SHP77 (cell line): ENCODE measurements around the gene COL6A2.
"Not testable (repeated sequence)": the region's sequence is repeated elsewhere in the genome, so short reads cannot be mapped to it uniquely, and the experiment has no call there.

Experiments used
- DNase-seq, 2 experiments: peaks; one replicate each; lab custom pipeline; 2025; lab: John Stamatoyannopoulos, UW

The COL6A2 gene

DNA sequence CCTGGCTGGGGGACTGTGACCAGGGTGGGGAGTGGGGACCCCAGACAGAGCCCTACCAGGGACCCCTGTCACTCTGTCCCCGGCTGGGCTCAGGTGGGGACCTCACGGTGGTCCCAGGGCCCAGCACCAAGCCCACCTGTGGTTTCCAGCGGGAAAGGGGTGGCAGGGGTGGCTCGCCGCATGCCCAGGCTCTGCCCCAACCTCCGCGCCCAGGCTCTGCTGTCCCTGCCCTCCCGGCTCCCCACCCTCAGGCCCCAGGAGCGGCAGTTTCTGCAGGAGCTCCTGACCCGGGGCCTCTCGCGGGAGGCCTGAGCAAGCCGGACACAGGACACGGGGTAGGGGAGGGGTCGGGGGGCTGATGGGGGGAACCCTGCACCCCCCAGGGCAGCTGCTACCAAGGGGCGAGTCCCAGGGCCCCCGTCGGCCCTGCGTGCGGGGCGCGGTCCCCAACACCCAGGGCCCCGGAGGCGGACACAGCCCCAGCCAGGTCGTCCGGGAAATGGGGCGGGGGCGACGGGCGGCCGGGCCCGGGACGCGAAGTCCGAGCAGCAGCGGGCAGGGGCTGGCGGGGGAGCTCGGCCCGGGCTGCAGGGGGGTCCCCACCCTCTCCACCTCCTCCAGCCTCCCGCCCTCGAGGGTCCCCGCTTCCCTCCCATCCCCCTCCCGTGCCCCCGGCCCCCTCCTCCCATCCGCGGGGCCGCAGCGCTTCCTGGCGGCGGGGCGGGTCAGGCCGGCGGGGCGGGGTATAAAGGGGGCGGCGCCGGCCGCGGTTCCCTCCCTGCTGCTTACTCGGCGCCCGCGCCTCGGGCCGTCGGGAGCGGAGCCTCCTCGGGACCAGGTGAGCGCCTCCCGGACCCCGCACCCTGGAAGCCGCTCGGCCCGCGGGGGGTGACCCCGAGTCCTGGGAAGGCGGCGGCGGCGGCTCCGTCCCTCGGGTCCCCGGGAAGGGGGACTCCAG lies at the start of gene COL6A2:
COL6A2 (plus strand) TSS at position 777 of the 958 bp plus-strand sequence.
- DNase-seq, result no peak

DNA sequence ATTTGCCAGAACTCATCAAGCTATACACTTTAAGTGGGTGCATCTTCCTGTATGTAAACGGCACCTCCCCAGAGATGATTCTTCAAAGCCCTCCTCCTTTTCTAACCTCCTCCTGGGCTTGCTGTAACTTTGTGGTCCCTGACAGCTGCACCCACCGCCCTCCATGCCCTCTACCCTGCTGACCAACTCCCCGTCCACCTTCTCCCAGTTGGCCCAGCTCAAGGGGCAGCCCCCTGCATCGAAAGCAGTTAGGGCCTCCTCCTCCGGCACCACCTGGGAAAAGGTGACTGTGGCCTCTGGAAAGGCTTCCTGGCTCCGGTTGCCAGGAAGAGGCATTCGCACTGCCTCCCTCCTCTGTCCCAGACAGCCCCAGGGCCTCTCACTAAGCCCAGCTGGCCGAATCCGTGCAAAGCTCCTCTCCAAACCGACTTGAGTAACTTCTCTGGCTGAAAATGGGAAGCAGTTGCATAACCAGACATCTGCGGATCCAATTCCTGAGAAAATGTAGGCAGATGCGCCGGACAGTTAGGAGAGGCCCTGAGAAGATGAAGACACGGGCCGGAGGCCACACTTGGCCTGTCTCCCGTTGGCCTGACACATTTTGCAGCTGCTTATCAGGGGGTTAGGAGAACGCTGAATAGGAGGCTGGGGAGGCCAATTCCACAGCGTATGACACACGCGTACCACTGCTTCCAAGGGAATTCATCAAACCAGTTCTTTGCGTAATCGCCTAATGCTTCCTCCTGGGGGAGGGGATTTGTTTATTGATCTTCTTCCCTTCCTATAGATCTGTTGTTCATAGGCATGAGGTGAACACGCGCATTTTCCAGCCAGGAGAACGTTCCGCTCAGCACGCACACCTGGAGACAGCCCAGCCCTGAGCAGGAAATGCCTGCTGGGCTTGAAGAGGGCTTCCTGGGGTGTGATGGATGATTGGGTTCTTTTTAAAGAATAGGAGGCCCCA lies 48.7 kb upstream of the COL6A2 start:
- DNase-seq, result no peak

DNA sequence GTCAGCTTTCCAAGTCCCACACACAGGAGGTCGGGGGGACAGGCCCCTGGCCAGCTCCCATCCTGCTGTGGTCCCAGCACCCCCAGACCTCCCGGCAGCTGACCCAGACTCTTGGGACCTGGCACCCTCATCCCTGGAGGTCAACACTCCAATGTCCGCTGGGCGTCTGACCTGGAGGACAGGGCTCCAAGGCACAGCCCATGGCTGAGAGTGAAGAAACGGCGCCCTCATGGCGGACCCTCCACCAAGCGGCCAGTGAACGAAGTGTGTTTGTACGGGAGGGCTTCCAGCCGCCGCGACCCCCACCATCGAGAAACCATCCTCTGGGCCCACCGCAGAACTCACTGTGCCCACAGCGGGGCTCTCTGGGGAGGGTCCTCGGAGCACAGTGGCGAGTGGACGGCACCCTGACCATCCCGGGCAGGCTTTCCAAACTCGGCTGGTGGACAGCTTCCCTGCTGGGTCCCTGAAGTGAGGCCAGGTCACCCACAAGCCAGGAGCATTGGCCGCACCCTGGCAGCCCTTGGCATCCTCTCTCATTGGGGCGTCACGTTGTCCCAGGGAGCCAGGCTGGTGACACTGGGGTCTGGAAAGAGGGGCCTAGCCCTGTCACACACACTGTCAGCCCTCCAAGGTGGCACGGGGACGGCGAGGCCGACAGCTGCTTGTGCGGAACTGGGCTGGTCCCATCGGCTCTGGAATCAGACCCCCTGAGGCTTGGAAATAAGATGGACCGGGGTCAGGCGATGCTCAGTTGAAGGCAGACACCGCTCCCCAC lies 47.8 kb upstream of the COL6A2 start:
- DNase-seq, result no peak

DNA sequence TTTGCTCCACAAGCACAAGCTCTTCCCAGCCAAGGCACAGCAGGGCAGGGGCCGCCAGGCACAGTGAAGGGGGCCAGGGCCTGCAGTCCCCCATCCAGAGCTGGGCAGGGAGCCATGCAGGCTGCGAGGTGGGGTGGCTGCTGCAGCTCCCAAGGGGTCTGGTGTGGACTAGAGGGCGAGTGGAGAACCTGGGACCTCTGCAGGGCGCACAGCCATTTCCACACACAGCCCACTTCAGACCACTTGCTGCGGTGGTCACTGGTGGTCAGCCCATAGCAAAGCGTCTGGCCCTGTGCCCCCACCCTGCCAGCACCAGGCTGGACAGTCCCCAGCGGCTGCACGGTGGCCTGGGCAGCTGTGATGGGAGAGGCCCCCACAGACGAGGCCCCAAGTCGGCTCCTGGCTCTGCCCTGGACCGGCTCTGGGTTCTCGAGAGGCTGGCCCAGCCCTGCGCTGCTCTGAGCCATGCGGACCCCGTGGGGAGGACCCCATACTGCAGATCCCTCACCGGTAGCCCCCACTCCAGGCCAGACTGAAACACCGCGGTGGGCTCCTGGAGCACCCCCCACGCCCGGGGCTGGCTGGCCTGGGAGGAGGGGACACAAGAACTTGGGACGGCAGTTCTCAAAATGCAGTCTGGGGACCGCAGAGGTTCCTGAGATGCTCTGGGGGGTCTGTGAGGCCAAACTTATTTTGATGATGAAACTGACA lies 47.1 kb upstream of the COL6A2 start:
- DNase-seq, result no peak

DNA sequence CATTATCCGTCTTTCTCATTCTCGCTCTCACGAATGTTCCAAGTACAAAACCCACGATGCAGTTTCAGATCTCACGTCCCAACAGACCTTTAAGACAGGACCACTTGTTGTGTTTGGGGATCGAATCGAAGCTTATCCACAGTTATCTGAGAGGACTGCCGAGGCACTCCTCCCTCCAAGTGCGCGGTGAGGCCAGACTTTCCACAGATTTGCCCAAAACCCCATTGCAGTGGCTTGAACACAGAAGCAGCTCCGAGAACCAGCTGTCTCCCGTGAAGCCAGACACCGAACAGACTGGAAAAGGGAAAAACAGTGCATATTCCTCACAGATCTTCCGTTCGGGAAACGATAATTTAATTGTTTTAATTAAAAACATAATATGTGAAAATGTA lies 46.5 kb upstream of the COL6A2 start:
- no peak for DNase-seq

DNA sequence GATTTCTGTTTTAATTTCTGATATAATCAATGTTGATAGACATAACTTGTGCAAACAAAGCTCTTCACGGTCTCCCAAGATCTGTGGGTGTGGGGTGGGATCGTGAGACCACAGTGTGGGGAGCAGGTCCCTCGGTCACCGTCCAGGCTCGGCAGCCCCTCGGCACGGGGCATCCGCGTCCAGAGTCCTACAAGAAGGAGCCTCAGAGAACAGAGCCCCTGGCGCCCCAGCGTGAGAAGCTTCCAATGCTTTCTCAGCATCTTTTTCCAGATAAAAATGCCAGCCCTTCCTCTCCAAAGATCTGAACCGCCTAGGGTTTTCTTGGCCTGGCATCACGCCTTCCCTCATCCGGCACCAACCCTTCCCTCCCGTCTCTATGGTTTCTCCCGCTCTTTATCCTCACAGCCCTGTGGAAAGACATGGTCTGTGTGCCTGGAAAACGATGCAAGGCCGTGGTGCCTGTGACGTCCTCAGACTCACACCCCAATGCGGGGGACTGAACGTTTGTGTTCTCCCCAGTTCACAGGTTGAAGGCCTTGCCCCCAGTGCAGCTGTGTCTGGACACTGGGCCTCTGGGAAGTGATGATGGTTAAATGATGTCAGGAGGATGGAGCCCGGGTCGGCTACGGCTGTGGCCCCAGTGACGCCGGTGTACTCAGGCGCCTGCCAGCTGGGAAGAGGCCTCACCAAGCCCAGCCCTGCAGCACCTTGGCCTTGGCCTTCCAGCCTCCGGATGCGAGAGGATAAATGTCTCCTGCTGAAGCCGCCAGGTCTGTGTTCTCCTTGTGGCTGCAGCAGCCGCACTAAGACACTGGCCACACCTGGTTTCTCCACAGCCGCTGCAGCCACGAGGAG lies 45.9 kb upstream of the COL6A2 start:
- DNase-seq, result no peak

DNA sequence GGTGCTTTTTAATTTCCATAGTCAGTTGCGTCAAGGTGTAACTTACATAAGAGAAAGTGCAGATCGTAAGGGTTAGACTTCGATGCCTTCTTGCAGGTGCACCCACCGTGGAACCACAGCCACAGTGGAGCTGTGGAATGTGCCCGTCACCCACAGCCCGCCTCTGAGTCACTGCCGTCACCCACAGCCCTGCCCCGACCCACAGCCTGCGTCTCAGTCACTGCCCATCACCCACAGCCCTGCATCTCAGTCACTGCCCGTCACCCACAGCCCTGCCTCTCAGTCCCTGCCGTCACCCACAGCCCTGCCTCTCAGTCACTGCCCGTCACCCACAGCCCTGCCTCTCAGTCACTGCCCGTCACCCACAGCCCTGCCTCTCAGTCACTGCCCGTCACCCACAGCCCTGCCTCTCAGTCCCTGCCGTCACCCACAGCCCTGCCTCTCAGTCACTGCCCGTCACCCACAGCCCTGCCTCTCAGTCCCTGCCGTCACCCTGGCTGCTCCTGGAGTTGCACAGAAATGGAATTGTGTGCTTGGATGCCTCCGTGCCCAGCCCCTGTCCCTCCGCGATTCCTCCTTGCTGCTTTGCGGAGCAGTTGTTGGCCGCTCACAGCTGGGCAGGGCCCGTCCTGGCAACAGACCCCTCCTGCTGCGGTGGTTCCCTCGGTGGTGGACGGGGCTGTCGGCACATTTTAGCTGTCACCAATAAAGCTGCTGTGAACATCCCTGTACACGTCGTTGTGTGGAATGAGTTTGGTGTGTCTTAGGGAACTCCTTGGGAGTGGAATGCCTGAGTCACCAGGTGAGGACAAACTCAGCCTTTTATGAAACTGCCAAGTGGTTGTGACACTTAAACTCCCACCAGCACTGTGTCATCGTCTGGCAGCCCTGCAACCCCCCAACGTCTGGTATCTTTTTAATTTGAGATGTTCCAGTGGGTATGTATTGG lies 44.9 kb upstream of the COL6A2 start:
- DNase-seq, result no peak

DNA sequence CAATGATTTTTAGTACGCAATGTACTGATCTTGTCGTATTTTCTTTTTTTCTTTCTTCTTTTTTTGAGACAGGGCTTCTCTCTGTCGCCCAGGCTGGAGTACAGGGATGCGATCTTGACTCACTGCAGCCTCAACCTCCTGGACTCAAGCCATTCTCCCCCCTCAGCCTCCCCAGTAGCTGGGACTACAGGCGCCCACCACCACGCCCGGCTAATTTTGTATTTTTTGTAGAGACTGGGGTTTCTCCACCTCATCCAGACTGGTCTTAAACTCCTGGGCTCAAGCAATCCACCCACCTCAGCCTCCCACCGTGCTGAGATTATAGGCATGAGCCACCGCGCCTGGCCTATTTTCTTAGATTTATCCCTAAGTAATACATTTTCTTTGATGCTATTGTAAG lies 43.9 kb upstream of the COL6A2 start:
- DNase-seq, result no peak

DNA sequence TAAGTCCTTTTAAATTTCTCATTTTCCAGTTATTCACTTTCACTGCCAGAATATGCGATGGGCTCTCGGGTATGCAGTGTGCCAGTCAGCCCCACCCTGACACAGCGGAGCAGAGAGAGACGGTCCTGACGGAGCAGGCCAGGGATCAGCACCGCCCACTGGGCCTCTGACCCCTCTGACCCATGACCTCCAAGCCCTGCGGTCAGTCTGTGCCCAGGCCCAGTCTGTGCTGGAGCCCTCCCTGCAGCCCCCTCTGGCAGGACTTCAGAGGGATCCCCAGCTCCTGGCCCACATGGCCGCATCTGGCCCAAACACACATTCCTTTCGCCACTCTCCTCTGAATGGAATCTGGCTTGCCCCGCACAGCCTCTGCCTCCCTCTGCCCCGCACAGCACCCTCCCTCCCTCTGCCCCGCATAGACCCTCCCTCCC lies 43.4 kb upstream of the COL6A2 start:
- no peak for DNase-seq

DNA sequence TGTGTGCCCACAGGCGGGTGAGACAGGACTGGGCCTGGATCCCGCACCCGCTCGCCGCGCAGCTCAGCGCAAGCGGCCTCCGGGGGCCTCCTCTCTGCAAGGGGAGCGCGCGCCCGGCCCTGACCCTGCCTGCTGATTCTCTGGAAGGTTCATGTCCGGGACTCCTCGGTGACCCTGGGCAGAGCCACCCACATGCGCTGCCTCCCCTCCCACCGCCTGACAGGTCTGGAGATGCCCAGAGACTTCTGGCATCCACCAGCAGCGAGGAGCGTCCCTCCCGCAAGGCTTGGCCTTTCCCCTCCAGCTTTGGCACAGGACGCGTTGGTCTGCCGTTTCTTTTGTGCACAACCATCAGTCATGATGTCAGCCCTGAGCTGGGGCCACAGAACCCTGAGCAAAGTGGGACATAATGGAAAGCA lies 42.0 kb upstream of the COL6A2 start:
- no peak for DNase-seq

DNA sequence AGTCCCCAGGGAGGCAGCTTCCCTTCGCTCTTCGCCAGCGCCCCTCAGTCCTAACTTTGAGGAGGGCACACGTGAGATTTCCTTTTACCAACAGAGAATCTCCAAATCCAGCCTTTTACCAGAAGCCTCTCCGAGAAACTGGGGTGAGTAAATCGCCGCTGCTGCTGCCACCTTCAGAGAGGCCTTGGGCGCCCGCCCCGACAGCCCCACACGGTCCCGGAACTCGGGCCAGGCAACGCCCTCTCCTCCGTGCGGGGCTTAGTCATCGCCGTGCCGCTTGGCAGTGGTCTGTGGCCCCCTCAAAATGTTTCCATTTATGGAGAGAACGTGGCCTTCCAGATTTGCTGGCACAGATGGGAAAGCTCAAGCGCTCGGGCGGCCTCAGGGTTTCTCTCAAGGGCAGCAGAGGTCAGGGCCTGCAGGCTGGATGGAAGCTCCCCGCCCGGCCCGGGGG lies 41.4 kb upstream of the COL6A2 start:
- DNase-seq, result no peak

DNA sequence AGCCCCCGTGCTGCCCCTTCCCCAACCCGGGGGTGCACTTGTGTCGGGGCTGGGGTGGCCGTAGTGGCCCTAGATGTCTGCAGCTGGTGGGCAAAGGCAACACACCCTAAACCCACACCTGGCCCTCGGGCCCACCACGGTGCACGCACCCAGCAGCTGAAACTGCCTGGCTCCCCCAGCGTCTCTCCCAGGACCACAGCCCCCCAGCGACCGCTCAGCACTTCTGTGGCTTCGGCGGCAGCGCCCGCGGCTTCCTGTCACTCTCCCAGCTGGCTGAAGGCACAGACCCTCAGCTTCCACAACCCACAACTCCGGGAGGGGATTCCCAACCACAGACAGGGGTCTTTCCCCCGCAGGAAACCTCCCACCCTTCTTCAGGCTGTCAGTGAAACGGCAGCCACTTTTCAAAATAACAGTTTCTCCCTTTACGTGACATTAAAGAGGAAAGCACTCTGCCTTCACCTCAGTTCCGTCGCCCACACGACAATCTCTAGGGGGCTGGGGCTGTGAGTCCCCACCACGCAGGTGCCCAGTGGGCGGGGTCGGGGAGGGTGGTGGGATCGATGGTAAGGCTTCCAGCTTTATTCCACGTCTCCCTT lies 40.7 kb upstream of the COL6A2 start:
- DNase-seq, result no peak

DNA sequence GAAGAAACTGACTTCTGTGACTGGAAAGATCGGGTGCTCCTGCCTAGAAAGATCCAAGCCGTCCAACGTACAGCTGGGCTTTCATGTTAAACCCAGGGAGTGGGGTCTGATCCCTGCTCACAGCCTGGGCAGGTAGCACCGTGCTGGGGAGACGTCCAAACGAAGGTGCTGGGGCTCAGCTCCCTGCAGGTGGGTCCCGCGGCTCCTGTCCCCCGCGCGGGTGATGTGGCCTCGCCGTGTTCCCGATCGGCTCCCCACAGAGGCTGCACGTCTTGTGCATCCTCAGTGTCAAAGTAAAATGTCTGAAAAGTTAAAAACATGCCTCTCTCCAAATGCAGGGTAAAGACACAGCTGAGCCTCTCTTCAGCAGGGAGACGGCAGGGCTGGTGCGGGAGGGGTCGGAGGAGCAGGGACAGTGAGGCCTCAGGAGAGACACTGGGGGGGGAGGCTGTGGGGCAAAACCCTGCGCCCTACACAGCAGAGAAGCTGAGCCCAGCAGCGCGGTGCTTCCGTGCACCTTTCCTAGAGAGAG lies 40.1 kb upstream of the COL6A2 start:
- no peak for DNase-seq

DNA sequence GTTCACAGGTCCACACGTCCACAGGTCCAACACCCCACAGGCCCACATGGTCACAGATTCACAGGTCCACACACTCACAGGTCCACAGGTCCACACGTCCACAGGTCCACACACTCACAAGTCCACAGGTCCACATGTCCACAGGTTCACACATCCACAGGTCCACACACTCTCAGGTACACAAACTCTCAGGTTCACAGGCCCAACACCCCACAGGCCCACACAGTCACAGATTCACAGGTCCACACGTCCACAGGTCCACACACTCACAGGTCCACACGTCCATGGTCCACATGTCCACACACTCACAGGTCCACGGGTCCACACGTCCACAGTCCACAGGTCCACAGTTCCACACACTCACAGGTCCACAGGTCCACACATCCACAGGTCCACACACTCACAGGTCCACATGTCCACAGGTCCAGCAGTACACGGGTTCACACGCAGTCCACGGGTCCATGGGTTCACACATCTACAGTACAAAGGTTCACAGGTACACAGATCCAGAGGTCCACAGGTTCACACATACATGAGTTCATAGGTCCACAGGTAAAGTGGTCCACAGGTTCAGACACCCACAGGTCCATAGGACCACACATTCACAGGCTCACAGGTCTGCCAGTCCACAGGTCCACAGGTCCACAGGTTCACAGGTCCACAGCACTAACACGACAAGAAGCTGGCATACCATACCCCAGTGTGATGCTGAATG lies 39.3 kb upstream of the COL6A2 start:
- DNase-seq, result no peak

DNA sequence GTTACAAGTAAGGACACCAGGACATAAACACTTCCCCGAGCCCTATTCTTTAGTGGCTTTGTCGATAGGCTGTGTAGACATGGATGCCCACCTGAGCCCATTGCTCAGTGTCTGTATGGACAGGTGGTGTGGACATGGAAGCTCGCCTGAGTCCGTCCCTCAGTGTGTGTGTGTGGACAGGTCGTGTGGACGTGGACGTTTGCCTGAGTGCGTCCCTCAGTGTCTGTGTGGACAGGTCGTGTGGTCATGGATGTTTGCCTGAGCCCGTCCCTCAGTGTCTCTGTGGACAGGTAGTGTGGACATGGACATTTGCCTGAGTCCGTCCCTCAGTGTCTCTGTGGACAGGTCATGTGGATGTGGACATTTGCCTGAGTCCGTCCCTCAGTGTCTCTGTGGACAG lies 38.7 kb upstream of the COL6A2 start:
- DNase-seq, result no peak

DNA sequence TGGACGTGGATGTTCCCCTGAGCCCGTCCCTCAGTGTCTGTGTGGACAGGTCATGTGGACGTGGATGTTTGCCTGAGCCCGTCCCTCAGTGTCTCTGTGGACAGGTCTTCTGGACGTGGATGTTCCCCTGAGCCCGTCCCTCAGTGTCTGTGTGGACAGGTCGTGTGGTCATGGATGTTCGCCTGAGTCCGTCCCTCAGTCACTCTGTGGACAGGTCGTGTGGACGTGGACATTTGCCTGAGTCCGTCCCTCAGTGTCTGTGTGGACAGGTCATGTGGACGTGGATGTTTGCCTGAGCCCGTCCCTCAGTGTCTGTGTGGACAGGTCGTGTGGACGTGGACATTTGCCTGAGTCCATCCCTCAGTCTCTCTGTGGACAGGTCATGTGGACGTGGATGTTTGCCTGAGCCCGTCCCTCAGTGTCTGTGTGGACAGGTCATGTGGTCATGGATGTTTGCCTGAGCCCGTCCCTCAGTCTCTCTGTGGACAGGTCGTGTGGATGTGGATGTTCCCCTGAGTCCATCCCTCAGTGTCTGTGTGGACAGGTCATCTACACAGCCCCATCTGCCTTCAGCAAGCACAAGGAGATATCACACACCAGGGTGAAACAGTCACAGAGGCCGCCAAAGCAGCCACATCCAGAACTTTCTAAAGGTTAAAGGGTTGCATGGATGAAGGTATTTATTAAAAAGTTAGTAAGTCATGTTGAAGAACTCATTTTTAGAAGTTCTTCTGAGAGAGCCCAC lies 38.0 kb upstream of the COL6A2 start:
- not testable (repeated sequence) for DNase-seq

DNA sequence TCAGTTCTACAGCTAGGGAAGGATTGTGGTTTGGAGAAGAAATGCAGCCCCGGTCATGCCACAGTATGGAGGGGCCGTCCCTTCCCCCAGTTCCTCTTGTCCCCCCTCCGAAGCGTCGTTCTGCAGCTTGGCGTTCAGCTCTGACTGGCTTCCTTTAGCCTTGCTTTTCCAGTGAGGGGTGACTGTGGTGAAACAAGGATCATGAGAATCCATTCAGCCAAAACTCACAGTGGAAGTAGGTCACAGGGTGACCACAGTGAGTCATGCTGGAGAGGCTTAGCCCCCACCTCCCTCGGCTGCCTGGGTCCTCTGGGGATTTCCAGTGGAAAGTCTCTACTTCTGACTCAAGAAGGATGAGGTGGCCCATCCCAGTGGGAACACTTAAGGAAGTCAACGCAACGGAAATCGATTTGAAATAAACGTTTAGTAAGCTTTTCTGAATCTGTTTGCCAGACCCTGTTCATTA lies 37.3 kb upstream of the COL6A2 start:
- DNase-seq, result no peak
